NCI-H146 treated with DMSO at 0.1 percent for 48 hours (cell line): ENCODE data around the gene ME3.

ENCODE experiments used
- DNase-seq: peaks from one replicate; lab custom pipeline; 2025; ENCODE audit not compliant: unreplicated experiment; lab: John Stamatoyannopoulos, UW

The ME3 gene

DNA sequence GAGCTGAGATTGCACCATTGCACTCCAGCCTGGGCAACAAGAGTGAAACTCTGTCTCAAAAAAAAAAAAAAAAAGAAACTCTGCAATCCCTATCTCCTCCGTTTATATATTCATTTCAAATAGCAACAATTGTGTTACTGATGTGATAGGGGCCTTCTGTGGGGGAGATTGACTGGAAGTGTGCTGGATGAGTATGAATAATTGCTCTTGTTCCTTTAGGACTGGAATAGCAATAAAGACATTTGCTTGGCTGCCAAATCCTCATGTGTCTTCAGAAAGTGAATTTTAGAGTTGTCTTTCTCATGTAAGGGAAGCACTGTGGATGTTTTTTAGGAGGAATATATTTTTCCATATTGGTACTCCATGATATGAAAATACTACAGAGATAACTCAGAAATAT, 21.1 kb upstream of the ME3 start:
- DNase-seq: no peak

DNA sequence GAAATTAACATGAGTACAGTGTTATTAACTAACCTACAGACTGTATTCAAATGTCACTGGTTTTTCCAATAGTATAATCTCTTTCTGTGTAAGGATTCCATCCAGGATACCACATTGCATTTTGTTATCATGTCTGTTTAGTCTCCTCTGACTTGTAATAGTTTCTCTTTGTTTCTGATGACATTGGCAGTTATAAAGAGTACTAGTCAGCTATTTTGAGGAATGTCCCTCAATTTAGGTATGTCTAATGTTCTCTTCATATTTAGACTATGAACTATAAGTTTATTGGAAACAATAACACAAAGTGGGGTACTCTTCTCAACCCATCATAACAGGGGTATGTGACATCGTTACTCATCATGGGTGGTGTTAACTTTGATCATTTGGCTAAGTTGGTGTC, 20.3 kb upstream of the ME3 start:
- no peak for DNase-seq

DNA sequence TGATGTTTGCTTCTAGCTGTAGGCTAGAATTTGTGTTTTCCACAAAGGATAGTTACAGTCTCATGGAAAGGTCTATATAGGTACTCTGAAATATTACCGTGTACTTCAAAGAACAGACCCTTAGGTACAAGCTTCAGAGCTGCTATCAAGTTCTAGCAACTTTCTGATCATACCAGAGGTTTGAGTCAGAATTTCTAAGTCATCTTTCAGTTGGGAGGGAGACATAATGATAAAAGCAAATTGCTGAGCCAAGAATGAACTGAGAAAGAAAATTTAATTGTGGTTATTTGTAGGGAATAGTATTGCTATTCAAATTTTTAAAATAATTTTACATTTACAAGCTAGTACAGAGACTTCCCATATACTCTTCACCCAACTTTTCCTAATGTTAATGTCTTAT, 19.9 kb upstream of the ME3 start:
- no peak for DNase-seq

DNA sequence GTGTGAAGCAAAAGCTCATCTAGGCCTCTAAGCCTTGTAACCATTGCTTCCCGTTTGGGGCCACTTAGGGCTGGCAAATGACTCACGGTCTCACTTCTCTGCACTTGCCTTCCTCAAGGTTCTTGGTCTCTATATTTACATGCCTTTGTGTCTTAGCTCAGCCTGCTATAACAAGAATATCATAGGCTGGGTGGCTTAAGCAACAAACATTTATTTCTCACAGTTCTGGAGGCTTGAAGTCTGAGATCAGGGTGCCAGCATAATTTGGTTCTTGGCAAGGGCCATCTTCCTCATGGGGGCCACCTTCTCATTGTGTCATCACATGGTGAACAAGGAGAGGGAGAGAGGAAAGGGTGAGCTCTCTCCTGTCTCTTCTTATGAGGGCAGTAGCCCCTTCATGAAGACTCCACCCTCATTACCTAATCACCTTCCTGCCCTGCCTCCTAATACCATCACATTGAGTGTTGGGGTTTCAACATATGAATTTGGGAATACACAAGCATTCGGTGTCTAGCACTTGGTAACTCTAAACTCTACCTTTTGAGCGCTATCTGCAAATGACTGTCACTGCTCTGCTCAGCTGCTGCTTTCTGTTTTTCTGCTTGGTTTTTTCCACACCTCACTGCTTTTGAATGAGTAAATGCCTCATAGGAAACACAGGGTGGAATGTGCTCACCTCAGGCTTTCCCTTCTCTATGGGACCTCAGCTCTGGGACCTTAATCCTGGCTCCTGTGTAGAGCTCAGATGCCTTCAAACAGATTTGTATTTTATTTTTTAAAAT, 16.2 kb upstream of the ME3 start:
- DNase-seq: no peak

DNA sequence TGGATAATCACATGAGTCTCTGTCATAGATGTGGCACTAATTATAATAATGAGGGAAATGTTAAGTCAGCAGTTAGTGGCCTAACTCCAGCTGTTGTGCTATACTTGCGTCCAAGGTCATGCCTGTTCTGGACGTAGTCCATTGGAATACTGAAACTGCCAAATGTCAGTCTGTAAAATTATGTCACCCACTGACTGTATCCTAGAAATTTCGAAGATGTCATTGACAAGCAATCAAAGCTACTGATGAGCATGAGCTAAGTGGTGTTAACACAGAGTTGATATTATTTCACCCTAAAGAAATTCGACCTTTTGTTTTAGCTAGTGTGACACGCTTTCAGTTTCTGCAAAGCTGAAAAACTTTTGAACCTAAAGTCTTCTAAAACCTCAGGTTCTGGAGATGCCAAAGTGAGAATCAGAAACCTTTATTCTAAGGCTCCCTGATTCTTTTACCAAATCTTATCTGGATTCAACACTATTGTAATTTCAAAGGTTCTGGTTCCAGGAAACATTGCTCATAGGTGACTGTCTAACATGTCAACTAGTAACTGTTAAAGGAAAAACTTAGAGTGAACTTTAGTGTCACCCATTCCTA, 14.9 kb upstream of the ME3 start:
- no peak for DNase-seq

DNA sequence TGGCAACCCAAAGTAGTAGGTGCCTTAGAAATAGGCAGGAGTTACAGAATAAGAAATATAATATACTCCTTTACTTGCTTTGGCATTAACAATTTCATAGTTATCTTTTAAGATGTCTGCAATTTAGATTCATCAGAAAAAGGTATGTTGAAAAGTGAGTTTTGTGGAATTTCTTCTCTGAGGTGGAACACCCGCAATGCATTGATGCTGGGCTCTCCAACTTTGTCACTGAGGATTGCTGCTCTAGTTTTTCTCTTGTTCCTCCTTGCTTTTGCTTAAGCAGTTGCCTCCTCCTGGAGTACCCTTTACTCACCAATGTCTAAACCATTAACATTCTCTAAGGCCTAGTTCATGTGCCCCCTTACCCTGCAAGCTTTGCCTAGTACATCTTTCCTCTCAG, 14.1 kb upstream of the ME3 start:
- DNase-seq: no peak

DNA sequence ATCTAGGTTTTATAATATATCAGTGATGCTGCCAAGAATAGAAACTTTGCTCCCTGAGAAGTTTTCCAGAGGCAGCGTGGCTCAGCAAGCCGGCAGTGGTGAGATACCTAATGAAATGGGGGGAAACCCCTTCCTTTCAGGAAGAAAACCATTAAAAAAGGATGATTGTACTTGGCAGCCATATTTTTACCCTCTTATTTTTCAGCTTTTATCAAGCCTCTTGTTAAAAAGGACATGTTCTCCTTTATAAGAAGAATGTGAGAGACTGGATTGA, 9.0 kb upstream of the ME3 start:
- DNase-seq: no peak

DNA sequence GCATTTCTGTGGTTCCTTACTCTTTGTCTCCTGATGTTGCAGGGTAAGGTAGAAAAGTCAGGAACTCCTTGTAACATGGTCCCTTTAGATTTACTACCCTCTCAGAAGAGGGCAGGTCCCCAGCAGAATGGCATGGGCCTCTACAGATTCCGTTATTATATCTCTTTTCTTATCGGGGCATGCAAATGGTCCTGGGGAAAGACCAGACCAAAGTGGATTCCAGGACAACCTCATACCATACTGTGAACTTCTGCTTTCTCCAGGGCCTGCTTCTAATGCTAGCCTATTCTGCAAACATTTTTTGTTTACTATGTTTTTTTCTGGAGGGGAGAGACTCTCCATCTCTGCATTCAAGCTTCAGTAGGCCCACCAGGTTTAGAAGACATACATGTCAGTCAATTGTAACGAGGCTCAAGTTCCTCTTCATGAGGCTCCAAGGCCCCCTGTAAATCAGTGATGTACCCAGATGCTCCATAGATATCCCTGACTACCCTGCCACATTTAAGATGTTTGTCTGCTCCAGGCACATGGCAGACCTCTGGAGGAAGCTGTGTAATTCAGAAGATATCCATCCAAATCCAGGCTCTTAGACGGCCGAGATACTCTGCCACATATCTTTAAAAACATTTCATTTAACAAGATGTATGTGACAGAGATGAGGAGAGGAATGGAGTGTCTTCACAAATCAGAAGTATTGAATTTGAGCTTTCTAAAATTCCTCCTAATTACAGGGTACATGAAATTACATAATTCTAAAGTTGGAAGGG, 8.5 kb upstream of the ME3 start:
- DNase-seq: no peak

DNA sequence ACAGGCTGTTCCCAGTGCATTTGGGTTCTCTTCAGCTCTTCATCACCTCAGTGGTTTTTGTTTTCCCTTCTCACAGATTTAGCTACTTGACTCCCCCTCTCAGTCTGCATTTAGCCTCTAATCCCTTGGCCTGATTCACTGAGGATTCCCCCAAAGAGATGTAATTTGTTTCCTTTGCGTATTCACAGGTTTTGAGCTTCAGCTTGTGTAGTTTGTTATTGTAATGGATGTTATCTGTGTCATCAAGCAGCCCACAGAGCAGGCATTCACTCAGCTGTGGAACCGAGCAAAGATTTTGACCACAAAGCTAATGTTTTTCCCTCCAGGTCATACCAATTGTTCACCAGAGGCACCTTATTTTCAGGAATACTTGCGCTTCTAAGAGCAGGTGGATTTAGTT, 6.4 kb upstream of the ME3 start:
- no peak for DNase-seq

DNA sequence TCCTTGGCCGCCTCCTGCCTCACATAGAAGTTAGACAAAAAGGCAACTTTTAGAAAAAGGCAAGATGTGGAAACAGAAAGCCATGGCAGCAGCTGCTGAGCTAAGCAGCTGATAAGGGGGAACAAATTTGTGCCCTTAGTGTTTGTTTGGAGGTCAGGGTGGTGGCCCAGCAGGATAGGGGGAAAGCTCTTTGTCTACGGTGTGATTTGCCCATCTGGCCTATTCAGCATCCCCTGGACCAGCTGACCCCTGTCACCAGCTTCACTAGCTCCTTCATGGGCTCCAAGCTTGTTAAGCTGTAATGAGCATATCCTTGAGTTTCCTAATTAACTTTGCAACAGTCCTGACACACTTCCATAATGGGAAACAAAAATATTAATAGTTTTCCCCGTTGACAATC, 5.9 kb upstream of the ME3 start:
- no peak for DNase-seq

DNA sequence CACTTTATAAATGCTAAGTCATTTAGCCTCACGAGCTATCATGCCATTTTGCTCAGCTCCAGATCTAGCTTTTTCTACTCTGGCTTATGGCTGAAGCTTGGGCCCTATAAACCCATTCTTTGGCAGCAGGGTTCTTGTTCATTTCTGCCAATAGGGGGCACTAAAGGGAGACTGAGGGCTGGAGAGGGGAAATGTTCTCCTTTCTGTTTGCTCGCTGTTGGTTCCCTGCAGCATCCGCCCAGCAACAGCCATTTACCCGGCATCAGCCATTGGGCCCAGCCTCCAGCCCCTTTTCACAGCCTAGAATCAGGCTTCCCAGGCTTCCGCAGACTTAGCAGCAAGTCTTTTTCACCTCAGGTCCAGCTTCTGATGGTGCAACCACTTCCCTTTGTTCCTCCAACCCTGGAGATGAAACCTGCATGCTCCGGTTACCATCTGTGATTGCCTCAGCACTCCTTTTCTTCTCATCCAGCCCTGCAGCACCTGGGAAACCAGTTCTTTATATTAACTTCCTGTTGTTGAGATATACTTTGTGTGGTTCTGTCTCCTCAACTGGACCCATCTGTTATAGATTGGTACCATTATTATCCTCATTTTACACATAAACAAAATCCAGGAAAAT, 4.2 kb upstream of the ME3 start:
- DNase-seq: peak; percentile 7

DNA sequence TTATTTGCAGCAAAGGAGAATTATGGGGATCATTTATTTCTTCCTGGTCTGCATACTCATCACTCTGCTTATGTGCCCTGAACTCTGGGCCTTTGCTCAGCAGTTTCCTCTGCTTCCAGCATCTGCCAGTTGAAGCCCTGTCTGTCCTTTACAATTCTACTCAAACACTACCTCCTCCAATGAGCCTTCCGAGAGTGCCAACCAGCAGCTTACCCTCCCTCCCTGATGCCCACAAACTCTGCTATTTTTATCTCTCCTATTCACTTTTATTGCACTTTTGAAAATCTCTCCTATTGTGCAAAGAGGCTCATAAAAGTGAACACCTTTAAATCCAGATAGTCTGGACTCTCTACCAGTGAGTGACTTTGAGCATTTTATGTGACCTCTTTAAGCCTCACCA, 3.6 kb upstream of the ME3 start:
- DNase-seq: no peak

DNA sequence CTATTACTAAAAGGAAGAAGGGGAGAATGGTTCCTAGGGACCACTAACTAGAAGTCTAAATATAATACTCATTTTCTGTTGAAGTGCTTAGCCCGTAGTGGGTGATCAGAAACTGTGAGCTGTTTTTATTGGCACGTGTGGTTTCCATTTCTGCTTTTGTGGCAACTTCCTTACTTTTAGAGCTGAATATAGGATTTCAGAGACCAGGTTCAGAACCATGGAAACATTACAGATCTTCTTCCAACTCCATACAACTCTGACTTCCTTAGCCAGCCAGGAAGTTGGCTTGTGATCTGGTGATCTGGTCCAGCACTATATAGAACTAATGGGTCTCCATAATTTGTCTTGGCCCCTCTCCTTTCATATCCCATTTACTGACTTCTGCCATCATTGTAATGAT, 2.6 kb upstream of the ME3 start:
- no peak for DNase-seq

DNA sequence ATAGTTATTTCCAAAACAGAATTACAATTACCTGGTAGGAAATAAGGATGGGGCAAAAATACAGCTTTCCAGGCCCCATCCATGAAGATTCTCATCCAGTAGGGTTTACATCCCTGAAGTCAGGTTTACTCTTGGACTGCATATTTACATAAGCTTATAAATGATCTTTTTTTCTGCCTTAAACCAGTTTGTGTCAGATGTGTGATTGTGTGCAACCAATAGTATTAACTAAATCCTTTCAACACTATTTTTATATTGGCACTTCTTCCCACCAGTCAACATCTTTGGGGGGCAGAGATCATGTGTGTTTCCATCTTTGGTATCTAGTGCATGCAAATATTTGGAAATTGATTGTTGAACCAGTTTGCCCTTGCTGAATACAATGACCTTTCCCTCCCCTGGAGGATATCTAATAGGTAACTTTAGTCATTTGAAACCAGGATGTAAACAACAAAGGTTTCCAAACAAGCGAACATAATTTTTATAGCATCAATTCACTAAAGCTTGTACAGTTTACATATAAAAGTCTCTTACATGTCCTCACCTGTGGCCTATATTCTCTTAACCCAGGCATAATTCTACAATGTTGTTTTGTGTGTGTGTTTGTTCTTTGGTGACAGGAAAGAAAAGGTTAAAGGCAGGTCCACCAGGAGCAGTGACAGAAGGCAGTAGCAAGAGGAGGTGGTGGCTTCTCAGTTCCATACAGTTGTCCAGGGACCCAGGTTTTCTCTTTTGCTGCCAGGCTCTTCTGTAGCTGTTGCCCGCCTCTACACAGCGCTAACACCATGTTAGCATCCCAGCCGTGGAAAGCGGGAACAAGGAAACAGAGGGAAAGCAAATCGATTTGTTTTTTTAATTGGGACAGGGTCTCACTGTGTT, 1.7 kb upstream of the ME3 start:
- no peak for DNase-seq

DNA sequence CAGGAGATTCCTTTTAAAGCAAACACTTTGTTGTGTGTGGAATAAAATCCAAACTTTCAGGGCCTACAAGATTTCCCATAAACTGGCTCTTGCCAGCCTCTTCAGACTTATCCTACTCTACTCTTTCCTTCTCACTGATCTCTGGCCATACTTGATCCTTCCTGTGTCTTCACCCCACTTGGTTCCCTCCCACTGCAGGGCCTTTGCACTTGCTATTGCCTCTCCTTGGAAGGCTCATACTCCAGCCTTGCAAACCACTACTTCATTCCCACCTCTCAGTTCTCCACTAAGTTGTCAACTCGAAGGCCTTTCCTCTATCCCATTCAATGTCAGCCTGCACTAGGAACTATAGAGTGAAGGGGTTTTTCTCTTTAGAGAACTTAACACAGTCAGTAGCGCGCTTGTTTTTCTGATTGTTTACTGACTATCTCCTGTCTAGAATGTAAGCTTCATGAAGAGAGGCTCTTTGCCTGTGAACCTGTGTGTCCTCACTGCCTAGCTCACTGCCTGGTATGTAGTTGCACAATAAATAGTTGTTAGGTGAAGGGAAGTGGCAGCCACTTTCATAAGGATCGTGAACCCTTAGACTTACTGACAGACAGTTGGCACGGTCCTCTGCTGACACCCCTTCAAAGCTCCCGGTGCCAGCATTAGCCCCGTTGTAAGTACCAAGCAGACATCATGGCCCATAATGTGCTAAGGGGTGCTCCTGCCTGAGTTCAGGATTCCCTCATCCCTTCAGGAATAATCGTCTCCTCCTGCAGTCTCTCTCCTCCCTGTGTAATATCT, 833 bp upstream of the ME3 start:
- DNase-seq: no peak

DNA sequence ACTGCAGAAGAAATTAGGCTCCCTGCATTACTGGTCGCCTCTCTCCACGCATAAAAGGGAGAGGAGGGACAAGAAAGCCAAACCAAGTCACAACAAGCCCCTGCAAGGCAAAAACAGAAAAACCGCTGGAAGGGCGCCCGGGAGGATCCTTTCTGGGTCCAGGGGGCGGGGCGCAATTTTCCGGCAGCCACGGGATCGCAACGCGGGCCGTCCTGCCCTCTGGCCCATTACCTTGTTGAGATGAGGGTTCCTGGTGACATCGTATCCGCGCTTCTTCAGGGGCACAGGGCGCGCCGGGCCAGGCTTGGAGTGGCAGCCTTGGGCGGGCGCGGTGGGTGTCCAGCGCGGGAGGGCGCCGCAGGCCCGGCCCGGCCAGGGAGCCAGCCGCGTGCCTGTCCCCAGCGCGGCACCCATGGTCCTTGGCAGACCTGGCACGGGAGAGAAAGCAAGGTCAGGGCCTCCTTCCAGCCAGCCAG, 847 bp downstream of the ME3 start:
- DNase-seq: no peak

DNA sequence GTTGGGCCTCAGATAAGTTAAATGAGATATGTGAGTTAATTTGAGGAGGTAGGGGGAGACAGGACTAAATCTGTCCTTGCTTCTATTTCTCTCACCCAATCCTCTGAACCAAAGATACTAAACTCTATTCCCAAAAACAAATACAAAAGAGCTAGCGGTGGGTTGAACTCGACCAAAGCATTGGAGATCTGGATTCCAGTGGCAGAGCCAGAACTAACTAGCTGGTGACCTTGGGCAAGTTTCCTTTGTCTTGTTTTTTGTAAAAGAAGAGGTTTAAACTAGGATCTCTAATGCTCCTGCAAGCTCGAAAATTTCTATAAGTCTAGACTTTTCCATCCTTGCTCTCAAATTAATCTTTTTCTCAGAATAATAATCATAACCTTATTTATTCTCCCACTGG, 1.5 kb downstream of the ME3 start:
- DNase-seq: no peak

DNA sequence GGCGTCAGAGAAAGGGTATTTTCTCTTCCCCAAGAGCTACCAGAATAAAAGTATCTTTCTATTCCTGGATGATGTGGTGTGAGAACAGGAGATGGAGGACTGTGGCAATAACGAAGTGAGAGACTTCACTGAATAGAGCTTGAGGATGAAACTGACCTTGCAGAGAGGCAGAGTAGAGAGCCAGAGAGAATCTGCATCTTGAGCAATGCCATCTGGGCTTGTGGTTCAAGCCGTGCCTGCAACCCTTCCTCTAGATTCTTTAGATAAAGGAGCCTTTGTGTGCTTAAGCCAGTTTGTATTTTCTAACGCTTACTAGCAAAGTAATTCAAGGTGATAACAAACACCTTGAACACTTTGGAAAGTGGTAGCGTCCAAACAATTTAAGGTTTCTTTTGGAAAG, 2.2 kb downstream of the ME3 start:
- no peak for DNase-seq

DNA sequence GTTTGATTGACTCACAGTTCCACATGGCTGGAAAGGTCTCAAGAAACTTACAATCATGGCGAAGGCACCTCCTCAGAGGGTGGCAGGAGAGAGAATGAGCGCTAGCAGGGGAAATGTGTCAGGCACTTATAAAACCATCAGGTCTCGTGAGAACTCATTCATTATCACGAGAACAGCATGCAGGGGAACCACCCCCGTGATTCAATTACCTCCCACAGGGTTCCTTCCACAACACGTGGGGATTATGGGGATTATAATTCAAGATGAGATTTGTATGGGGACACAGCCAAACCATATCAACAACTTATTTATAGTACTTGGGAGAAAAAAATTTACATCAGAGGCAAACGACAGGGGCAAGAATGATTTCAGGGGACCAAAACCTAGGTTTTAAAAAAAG, 3.0 kb downstream of the ME3 start:
- no peak for DNase-seq

DNA sequence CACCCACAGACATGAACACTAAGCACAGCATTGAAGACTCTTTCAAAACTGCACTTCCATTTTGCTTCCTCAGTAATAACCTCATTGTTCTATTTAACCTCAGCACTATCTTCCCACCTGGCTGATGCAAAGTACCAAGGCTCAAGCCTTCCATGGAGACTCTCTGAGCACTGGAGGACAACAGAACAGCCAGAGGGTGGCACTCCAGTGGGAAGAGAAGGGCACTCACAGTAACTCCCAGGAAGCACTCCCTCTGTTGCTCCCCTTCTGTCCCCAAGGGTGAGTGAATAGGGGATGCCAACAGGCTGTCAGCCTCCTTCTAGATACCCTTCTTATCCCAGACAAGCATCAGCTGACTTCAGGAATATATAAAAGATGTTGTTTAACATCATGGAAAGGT, 3.5 kb downstream of the ME3 start:
- DNase-seq: no peak
